C1 segment of cervical spinal cord (tissue), 14 donors: Measurements from ENCODE around the gene SEPTIN5.
"Not testable (repeated sequence)": the region's sequence is repeated elsewhere in the genome, so short reads cannot be mapped to it uniquely, and the experiment has no call there.

Experiments used
- DNase-seq, 14 donors: peaks; one replicate each; lab custom pipeline; 2025; lab: John Stamatoyannopoulos, UW

SEPTIN5 gene

DNA sequence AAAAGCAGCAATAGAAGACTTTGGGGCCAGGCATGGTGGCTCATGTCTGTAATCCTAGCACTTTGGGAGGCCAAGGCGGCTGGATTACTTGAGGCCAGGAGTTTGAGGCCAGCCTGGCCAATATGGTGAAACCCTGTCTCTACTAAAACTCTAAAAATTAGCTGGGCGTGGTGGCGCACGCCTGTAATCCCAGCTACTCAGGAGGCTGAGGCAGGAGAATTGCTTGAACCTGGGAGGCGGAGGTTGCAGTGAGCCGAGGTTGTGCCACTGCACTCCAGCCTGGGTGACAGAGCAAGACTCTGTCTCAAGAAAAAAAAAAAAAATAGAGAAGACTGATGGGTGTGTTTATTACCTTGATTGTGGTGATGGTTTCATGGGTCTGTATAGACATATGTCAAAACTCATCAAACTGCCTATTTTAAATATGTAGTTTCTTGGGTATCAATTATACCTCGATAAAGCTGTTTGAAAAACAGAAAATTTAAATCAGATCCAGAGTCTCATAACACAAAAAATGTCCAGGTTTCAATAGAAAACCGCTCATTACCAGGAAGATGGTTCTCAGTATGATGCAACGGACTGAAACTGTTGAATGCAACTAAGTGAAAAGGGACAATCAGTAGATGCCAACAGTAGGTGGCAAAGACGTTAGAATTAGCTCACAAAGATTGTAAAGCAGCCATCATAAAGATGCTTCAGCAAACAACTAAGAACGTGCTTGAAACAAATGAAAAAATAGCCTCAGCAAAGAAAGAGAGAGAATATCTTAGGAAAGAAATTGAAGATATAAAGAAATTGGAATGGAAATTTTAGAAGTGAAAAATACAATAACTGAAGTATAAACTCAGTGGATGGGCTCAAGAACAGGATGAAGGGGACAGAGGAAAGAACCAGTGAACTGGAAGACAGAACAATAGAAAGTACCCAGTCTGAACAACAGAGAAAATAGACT lies 33.1 kb upstream of the SEPTIN5 start:
- no peak for DNase-seq

DNA sequence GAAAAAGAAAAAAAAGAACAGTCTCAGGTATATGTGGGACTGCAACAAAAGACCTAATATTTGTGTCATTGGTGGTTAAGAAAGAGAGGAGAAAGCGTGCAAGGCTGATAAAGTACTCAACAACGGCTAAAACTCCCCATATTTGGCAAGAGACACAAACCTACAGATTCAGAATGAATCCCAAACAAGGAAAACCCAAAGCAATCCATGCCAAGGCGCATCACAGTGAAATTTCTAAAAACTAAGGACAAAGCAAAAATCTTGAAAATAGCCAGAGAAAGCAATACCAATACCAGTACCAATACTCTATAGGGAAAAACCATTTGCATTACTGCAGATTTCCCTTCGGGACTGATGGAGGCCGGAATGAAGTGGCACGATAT lies 32.4 kb upstream of the SEPTIN5 start:
- no peak for DNase-seq

DNA sequence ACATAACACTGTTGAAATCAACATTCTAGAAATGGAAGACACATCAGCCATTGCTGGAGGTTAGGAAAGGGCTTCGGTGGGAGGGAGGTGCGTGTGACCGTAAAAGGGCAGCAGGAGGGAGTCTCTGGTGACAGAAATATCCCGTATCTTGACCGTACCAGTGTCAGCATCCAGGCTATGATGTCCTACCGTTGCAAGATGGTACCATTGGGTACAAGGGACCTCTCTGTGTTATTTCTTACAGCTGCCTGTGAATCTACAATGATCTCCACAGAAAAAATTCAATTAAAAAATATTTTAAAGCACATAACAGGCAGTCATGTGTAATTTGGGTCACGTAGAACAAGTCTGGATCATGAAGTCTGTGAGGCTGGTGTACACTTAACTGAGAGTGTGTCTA lies 27.4 kb upstream of the SEPTIN5 start:
- DNase-seq, result no peak

DNA sequence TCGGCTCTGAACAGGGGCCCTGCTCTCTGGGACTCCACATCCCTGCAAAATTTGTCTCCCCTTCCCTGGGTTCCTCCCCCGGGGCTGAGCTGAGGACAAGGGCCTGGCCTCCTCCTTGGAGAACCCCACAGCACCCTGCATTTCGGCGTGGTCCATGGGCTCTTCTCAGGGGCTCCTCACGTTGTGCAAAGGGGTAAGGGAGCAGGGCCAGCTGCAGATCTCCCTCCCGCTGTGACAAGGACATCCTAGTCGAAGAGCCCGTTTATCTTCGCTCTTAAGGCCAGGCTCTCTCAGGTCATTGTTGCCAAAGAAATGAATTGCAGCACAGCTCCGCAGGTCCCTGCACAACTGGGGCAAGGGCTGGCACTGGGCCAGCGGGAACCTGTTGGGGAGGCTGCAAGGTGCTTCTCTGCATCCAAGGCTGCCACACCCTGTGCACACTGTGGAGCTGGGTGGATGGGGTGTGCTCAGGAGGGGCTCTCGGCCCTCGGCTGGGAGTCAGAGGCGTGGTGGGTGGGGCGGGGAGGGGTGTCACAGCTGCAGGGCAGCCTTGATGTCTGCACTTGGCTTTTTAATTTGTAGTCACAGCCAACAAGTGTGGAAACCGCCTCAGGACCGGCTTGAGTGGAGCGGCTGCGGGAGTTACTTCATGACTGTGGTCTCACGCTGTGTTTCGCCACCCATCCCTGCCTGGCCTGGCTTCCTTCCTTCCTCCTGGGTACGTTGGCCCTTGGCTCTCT lies 26.6 kb upstream of the SEPTIN5 start:
- DNase-seq, result no peak

DNA sequence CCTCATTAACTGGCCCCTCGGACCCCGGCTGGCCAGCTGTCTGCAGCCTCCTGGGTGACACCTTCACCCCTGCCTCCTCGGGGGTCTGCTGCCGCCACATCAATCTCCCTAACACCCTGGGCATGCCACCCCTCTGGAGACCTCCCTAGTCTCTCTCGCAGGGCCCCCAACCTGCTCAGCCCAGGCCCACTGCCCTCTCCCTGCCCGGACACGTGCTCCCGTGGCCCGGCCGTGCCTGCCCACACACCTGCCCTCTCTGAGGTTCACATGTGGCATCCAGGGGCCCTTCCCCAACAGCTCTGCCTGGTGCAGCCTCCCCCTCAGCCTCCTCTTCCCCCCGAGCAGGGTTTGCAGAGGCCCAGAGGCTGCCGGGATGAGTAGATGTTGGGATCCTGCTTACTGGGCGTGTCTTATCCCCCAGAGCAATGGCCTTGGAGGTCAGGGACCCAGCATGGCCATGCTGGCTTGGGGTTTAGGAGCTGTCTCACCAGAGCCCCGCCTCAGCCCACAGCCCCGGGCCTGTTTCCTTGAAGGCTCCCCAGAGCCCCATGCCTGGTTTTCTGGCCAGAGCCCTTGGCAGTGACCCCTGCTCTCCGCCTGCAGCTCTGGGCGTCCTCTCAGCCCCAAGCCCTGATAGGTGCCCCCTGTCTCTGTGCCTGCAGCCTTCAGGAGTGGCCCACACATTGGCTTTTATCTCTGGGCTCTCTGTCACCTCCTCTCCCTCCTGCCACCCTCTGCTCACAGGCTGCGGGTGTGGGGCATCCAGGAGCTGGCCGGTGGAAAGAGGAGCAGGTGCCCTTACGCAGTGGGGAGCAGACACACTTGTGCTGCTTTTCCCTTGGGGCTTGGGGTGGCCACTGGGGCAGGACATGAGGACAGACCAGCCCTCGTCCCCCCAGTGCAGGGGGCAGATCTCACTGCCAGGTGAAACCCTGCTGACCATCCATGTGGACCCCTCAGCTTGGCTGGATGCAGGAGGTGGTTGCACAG lies 25.7 kb upstream of the SEPTIN5 start:
- no peak for DNase-seq

DNA sequence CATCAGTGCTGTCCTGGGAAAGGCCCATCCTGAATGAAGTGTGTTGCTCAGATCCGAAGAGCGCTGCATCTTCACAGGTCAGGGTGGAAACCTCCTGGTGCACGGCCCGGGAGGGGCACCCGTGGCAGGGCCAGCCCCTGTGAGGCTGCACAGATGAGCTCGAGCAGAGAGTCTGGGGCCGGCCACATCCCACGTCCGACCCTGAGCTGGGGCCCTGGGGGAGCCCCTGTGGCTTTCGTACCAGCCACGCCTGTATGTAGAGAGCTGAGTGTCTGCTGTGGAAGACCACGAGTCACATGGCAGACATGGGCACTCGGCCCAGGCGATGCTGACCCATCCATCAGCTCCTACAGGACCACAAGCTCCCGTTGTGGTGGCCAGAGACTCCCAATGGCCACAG lies 24.9 kb upstream of the SEPTIN5 start:
- DNase-seq, result no peak

DNA sequence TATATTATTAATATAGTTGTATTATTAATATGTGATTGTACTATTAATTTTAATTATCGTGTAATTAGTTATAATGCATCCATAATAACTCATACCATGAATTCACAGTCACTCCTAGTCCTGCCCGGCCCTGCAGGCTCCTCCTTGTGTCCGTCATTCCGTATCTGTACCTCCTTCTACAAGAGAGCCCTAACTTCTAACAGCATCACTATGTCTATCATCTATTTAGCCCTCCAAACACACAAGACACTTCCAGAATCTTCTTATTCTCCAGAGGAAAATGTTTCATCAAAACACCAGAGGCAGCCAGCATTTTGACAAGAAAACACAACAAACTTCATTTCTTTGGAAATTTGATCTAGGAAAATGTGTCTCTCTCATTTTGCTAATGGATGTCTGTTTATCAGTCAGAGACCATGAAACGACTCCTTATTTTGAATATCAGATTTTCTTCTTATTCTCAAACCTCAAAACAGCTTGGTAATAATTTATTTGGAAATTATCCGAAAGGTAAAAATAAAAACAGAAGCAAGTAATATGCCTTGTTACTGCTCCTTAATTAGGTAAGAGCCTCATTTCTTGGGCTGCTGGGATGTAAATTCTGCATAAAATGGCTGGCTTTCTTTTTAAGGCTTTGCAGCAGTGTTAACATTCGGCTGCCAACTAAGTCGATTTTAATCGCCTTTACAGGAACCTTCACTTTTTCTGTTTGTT lies 23.1 kb upstream of the SEPTIN5 start:
- no peak for DNase-seq

DNA sequence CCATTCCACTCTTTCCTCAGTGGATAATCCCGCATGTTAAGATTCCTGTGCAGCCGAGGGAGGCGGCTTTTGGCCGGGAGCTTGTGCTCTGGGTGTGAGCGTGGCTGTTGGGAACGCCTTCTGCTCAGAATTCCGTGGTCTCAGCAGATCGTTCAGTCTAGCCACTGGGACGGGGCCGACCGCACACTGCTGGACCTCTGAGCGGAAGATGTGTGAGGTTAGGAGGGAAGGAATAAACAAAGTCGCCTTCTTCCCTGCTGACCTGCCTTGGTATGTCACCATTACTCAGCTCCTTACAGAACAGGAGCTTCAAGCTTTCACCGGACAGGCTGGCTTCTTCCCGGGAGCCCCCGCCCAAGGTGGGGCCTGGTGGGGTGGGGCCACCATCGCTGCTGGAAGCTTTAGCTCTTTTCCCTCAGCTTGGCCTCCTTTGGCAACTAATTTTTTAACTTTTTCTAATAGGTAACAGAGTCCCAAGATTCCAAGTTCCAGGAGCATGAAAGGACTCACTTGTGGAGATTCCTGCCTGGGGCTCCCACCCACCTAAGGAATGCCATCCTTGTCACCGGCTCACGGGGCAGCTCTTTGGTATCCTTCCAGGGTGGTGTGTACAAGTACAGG lies 22.5 kb upstream of the SEPTIN5 start:
- no peak for DNase-seq

DNA sequence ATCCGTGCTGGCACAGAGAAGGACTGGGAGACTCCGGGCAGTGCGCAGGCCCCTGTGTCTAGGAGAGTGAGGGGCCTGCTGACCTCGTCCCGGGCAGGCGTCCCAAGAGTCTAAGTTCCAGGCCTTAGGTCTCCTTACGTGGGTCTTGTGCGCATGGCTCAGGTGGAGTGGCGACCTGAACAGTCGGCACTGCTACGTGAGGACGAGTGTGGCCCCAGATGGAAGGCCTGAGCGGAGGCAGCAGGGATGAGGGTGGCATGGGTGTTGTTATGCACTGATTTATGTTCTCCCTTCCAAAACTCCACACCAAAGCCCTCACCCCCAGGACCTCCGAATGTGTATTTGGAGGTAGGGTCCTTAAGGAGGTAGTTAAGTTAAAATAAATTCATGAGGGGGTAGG lies 20.7 kb upstream of the SEPTIN5 start:
- no peak for DNase-seq

DNA sequence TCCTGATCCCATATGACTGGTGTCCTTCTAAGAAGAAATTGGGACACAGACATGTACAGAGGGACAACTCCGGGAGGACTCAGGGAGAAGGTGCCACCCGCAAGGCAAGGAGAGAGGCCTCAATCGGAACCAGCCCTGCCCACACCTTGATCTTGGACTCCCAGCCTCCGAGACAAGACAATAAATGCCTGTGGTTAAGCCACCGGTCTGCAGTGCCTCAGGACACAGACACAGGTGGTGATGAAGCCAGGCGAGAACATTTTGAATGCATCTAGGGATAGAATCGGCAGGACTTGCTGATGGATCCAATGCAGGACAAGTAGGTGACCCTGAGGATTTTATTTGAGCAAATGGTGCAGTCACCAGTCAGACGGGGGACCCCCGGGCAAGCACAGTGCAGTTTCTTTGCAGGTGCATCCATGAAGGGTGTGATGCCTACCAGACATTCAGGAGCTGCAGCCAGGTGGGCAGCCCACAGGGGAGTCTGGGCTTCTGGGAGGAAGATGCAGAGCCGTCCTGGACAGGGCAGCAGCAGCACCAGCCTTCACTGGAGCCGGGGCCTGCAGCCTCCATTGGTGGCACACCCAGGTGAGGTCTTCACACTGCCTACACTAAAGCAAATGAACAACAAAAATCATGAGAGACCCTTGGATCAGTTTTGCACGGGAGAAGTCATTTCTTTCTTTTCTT lies 20.2 kb upstream of the SEPTIN5 start:
- no peak for DNase-seq

DNA sequence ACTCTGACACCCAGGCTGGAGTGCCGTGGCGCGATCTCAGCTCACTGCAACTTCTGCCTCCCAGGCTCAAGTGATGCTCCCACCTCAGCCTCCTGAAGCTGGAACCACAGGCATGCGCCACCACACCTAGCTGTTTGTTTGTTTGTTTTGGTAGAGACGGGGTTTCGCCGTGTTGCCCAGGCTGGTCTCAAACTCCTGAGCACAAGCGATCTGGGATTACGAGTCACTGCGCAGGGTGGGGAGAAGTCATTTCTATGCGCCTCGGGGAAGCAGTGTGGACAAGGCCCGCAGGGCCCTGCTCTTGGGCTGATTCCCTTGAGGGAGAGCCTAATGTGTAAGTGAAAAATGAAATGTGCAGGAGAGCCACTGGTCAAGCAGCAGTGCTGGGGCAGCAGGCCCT lies 19.6 kb upstream of the SEPTIN5 start:
- DNase-seq, result no peak

DNA sequence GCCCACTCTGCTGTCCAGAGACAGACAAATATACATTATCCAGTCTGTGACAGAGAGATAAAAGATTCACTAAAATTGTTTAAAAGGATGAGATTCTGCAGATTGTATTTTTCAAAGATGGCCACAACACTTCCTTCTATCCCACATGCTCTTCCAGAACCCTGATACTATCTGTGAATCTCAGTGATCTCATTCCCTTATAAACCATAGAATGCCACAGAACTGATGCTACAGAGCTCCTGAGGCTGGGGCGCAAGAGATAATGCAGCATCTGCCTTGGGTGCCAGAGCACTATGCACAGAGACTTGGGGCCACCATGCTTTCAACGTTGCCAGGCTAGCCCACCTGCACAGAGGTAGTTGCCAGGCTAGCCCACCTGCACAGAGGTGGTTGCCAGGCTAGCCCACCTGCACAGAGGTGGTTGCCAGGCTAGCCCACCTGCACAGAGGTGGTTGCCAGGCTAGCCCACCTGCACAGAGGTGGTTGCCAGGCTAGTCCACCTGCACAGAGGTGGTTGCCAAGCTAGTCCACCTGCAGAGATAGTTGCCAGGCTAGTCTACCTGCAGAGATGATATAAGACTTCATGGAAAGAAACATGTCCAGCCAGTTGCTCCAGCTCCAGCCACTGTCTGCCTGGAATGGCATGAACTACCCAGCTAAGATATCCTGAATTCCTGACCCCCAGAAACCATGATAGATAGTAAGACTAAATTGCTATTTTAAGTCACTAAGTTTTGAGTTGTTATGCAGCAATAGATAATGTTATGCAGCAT lies 17.6 kb upstream of the SEPTIN5 start:
- no peak for DNase-seq

DNA sequence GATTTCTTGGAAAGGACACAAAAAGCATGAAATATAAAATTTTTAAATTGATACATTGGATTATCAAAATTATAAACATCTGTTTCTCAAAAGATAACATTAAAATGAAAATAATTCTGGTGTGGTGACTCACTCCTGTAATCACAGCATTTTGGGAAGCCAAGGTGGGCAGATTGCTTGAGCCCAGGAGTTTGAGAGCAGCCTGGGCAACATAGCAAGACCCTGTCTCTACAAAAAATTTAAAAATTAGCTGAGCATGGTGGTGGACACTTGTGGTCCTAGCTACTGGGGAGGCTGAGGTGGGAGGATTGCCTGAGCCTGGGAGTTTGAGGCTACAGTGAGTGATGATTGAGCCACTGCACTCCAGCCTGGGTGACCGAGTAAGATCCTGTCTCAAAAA lies 16.4 kb upstream of the SEPTIN5 start:
- not testable (repeated sequence) for DNase-seq

DNA sequence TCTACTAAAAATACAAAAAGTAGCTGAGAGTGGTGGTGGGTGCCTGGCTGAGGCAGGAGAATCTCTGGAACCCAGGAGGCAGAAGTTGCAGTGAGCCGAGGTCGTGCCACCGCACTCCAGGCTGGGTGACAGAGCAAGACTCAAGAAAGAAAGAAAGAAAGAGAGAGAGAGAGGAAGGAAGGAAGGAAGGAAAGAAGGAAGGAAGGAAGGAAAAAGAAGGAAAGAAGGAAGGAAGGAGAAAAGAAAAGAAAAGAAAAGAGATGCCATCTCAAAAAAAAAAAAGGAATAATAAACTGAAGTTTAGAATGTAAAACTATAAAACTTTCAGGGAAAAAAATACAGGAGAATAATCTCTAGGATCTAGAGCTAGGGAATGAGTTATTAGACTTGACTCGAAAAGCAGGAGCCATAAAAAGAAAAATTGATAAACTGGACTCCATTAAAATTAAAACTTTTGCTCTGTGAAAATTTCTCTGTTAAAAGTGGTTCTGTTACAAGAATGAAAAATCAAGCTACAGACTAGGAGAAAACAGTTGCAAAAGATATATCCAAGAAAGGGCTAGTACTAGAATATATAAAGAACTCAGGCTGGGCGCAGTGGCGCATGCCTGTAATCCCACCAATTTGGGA lies 13.4 kb upstream of the SEPTIN5 start:
- DNase-seq, result no peak

DNA sequence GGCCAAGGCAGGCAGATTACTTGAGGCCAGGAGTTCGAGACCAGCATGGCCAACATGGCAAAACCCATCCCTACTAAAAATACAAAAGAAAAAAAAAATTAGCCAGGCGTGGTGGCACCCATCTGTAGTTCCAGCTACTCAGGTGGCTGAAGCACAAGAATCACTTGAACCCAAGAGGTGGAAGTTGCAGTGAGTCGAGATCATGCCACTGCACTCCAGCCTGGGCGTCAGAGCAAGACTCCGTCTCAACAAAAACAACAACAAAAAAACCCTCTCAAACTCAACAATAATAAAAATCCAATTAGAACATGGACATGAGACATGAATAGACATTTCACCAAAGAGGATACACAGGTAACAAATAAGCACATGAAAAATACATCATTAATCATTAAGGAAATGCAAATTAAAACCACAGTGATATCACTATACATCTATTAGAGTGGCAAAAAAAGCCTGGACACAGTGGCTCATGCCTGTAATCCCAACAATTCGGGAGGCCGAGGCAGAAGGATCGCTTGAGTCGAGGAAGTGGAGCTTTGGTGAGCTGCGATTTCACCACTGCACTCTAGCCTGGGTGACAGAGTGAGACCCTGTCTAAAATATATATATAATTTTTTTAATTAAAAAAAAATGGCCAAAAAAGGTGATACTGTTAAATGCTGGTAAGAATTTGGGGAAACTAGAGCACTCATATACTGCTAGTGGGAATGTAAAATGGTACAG lies 12.7 kb upstream of the SEPTIN5 start:
- no peak for DNase-seq

DNA sequence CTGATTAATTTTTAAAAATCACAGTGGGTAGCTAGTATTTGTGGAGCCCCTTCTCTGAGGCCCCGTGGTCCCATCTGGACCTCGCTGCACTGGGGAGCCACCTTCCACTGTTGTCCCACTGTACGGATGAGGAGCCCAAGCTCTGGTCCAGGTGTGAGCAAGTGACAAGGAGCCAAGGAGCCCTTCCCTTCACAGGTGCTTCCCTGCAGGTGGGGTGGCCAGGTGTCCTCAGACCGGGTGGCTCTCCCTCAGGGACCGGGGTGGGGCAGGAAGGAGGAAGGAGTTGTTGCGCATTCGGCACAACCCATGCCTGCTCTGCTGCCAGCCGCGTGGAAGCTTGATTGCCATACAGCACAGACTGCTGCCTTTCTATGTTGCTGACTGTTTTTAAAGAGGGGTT lies 10.4 kb upstream of the SEPTIN5 start:
- no peak for DNase-seq

DNA sequence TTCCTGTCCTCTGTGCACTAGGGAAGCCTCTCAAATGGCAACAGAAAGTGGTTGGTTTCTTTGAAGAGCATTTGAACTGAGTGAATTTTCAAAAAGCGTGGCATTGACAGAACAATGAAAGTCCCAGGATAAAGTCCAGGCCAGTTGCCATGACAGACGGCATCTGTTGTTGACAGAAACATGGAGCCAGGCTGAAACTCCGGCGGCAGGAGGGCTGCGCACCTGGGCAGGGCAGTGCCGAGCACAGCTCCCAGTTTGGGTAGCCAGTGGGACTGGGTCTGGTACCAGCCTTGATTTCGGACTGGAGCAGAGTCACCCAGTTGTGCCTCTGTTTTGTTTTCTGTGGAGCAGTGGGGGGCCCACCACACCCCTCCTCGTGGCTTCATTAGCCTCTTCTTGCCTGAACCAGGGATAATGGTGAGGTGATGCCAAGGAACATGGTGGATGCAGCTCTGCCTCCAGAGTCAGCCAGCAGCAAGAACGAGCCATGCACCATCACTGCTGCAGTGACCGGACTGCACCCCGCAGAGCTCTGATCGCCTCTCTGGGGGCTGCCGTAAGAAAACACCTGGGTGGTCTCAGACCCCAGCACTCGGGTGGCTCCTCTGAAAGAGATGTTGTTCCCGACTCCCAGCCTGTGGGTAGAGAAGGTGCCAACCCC lies 9.8 kb upstream of the SEPTIN5 start:
- DNase-seq, result no peak
